RWPE2 (cell line): ENCODE results near the gene EEF2K.

Source experiments
- ATAC-seq: fragments of 200-7000 bp; cut with Tn5 transposase; 3 replicates; pipeline ENCODE4 v1.9.1; 2021; ENCODE audit warnings: low read depth
- DNase-seq: peaks from one replicate; pipeline ENCODE4 v3.0.0-alpha.2; 2020; ENCODE audit warnings: low spot score
- H3K27ac ChIP-seq: fragments of 450-650 bp; 2 replicates; pipeline ENCODE4 v1.5.1; 2017; ENCODE audit warnings: mild to moderate bottlenecking; ENCODE audit not compliant: poor library complexity, severe bottlenecking
- H3K27me3 ChIP-seq: fragments of 250-450 bp; sonication (Bioruptor Pico); 2 replicates; pipeline ENCODE4 v1.5.1; 2021; ENCODE audit warnings: mild to moderate bottlenecking, moderate library complexity; ENCODE audit not compliant: insufficient read depth, poor library complexity, severe bottlenecking
- H3K36me3 ChIP-seq: fragments of 250-450 bp; sonication (Bioruptor Pico); 2 replicates; pipeline ENCODE4 v1.5.1; 2020; ENCODE audit warnings: low read depth, mild to moderate bottlenecking, moderate library complexity
- H3K4me1 ChIP-seq: fragments of 250-450 bp; sonication (Bioruptor Pico); 2 replicates; pipeline ENCODE4 v1.5.1; 2021; ENCODE audit warnings: mild to moderate bottlenecking, moderate library complexity; ENCODE audit not compliant: insufficient read depth, poor library complexity, severe bottlenecking
- H3K4me3 ChIP-seq: fragments of 250-450 bp; sonication (Bioruptor Pico); 2 replicates; pipeline ENCODE4 v1.5.1; 2021; ENCODE audit warnings: mild to moderate bottlenecking, moderate library complexity; ENCODE audit not compliant: severe bottlenecking
- H3K9me3 ChIP-seq: fragments of 250-450 bp; sonication (Bioruptor Pico); 2 replicates; pipeline ENCODE4 v1.5.1; 2021; ENCODE audit warnings: mild to moderate bottlenecking, moderate library complexity; ENCODE audit not compliant: severe bottlenecking
- TF ChIP-seq, protein P1 (sequence below): fragments of 450-650 bp; IDR thresholded peaks from one replicate; pipeline ENCODE4 v1.5.1; 2017; ENCODE audit warnings: mild to moderate bottlenecking, moderate library complexity; ENCODE audit not compliant: poor library complexity, severe bottlenecking

EEF2K gene

DNA sequence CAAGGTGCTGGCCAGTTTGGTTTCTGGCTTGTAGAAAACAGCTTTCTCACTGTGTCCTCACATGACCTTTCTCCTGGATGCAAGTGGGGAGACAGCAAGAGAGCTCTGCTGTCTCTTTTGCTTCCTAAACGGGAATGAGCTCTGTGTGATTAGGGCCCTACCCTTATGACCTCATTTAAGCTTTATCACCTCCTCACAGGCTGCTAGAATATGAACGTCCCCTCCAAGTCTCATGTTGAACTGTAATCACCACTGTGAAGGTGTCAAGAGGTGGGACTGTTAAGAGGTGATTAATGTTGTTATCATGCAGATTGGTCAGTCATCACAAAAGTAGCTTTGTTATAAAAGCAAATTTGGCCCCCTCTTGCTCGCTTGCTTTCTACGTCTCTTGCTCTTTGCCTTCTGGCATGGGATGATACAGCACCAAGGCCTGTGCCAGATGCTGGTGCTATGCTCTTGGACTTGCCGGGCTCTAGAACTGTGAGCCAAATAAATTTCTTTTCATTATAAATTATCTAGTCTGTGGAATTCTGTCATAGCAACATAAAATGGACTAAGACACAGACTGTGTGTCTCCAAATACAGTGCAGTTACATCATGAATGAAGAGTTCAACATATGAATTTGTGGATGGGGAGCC, 76.3 kb downstream of the EEF2K start:
- H3K9me3 ChIP-seq: no peaks in the 10 kb centered on the region
- ATAC-seq: no peak
- no peak overlapping the region for H3K27ac ChIP-seq
- DNase-seq: no peak
- peaks cover 36% of the 10 kb centered on the region for H3K36me3 ChIP-seq
- H3K27me3 ChIP-seq: no peaks in the 10 kb centered on the region
- TF ChIP-seq, protein P1, sequence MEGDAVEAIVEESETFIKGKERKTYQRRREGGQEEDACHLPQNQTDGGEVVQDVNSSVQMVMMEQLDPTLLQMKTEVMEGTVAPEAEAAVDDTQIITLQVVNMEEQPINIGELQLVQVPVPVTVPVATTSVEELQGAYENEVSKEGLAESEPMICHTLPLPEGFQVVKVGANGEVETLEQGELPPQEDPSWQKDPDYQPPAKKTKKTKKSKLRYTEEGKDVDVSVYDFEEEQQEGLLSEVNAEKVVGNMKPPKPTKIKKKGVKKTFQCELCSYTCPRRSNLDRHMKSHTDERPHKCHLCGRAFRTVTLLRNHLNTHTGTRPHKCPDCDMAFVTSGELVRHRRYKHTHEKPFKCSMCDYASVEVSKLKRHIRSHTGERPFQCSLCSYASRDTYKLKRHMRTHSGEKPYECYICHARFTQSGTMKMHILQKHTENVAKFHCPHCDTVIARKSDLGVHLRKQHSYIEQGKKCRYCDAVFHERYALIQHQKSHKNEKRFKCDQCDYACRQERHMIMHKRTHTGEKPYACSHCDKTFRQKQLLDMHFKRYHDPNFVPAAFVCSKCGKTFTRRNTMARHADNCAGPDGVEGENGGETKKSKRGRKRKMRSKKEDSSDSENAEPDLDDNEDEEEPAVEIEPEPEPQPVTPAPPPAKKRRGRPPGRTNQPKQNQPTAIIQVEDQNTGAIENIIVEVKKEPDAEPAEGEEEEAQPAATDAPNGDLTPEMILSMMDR: no peak
- no peaks in the 10 kb centered on the region for H3K4me1 ChIP-seq
- H3K4me3 ChIP-seq: no peak overlapping the region

DNA sequence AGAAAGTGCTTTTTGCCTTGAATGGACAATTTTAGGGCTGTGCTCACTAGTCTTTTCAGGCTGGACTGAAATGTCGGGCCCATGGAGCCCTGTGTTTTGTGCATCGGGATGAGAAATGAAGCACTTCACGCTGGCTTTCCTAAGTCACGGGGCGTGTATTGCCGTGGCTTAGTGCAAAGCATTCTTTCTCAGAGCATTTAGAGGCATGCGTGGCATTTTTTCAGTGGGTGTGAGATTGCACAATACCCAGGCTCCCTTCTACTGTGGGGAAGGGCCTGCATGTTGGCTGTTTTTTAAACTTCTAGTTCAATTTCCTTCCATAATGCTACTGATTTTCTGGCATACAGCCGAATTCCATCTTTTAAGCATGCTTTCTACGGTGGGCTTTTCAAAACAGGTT, 78.6 kb downstream of the EEF2K start:
- Histone ChIP-seq H3K27ac (no peak overlapping the region), H3K36me3 (peaks cover 34% of the 10 kb centered on the region), H3K9me3 (no peaks in the 10 kb centered on the region), H3K4me1 (no peaks in the 10 kb centered on the region), H3K4me3 (no peak overlapping the region), H3K27me3 (no peaks in the 10 kb centered on the region)
- no peak for ATAC-seq
- TF ChIP-seq, protein P1: no peak
- DNase-seq: no peak

DNA sequence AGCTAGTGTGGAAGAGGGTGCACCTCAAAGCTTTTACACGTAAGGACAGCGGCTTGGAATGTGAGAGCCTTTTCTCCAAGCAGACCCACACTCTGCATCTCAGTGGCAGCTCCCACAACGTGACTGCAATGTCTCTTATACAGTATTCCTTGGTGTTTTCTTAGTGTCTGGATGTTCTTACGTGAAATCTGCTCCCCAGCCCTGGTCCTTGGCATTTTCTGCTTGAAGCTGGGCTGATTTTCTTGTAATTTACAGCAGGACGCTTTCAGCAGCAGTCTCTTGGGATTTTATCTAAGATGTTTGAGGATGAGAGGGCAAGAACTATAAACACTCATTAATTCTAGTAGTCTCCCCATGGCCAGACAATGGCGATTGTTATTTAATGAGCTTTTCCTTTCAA, 79.0 kb downstream of the EEF2K start:
- TF ChIP-seq, protein P1: no peak
- H3K27ac ChIP-seq: no peak overlapping the region
- H3K36me3 ChIP-seq: peaks cover 31% of the 10 kb centered on the region
- H3K4me1 ChIP-seq: no peaks in the 10 kb centered on the region
- no peak for DNase-seq
- no peaks in the 10 kb centered on the region for H3K27me3 ChIP-seq
- no peak overlapping the region for H3K4me3 ChIP-seq
- ATAC-seq: no peak
- no peaks in the 10 kb centered on the region for H3K9me3 ChIP-seq

DNA sequence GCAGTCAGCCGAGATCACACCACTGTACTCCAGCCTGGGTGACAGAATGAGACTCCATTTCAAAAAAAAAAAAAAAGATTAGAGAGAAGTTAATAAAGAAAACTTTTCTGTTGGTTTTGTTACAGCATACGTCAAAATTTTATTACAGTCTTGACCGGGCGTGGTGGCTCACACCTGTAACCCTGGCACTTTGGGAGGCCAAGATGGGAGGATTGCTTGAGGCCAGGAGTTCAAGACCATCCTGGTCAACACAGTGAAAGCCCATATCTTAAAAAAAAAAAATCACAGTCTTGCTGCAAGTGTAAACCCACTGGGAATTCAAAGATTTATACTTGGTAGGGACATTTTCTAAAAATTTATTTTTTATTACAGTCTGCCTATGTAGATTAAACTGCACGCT, 84.9 kb downstream of the EEF2K start:
- no peak for ATAC-seq
- H3K27ac ChIP-seq: no peak overlapping the region

DNA sequence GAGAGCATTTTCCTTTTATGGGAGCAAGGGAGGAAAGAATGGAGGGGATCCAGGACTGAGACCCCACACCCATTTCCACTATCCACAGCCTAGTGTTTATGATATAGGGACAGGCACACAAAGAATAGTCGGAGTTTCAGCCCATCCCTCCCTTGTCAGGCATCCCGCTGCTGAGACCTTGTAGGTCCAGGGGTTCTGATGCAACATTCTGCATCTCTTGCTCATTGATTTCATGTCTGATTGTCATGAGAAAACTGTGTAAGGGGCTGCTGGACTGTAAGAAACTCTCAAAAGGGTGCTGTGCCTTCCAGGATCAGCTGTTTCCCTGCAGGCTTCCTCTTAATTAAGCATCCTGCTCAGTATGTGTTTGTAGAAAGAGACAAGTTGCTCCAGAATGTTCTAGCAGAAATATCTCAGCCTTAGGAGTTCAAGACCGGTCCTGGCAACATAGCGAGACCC, 85.8 kb downstream of the EEF2K start:
- TF ChIP-seq, protein P1: no peak
- no peak for ATAC-seq
- no peak overlapping the region for H3K27ac ChIP-seq

More for the DNA sequence above, 84.9 kb downstream of the EEF2K start:
- DNase-seq: no peak
- no peaks in the 10 kb centered on the region for H3K4me1 ChIP-seq
- no peak overlapping the region for H3K4me3 ChIP-seq
- no peaks in the 10 kb centered on the region for H3K36me3 ChIP-seq
- TF ChIP-seq, protein P1: no peak
- no peaks in the 10 kb centered on the region for H3K27me3 ChIP-seq
- no peaks in the 10 kb centered on the region for H3K9me3 ChIP-seq

More for the DNA sequence above, 85.8 kb downstream of the EEF2K start:
- H3K9me3 ChIP-seq: no peaks in the 10 kb centered on the region
- H3K36me3 ChIP-seq: no peaks in the 10 kb centered on the region
- no peak for DNase-seq
- H3K4me1 ChIP-seq: no peaks in the 10 kb centered on the region
- H3K27me3 ChIP-seq: no peaks in the 10 kb centered on the region
- no peak overlapping the region for H3K4me3 ChIP-seq
